Stimulated activated CD8-positive, alpha-beta memory T cell treated with anti-CD3 and anti-CD28 coated beads, Interleukin-7, amount 100 ng/mL, for 1 hour (primary cell): ENCODE measurements around the gene GSDME.

Experiments
- DNase-seq, 2 donors: peaks; one replicate each; pipeline ENCODE4 v3.0.0-alpha.2; 2020; ENCODE audit warnings: low read depth in 2 of 2

Gene GSDME

GRCh38 chr7:24769851-24770250 lies 12.6 kb upstream of the GSDME start:
- no peak for DNase-seq

DNA sequence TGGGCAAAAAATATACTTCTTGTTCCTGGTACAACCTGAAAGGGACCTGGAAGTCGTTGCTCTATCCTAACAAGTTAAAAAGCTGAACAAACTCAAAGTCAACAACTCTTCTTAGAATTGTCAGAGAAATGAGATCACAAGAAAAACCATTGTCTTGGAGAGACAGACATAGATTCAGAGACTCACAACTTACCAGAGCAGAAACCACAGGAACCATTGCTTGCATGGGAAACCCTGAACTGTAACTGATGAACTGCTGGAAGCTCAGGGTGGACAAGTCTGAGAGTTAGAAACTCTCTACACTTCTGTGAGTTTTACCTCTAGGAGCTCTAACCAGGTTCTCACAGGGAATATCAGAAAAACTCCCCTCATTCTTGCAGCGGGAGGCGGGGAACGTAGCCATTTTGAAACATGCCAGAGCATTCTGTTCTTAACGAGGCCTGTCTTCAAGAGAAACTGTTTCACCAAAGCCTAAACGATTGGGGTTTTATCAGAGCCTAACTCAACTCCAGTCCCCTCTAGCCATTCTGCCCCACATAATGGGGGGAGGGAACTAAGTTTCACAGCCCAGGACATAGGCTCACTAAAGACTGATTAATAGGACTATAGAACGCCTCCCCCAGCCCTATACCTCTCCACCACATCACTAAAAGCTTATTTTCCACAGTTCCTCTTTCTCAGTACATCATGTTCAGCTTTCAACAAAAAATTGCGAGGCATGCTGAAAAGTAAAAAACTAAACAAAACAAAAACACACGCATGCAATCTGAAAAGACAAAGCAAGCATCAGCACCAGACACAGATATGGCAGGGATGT lies 12.0 kb upstream of the GSDME start:
- DNase-seq, result no peak

DNA sequence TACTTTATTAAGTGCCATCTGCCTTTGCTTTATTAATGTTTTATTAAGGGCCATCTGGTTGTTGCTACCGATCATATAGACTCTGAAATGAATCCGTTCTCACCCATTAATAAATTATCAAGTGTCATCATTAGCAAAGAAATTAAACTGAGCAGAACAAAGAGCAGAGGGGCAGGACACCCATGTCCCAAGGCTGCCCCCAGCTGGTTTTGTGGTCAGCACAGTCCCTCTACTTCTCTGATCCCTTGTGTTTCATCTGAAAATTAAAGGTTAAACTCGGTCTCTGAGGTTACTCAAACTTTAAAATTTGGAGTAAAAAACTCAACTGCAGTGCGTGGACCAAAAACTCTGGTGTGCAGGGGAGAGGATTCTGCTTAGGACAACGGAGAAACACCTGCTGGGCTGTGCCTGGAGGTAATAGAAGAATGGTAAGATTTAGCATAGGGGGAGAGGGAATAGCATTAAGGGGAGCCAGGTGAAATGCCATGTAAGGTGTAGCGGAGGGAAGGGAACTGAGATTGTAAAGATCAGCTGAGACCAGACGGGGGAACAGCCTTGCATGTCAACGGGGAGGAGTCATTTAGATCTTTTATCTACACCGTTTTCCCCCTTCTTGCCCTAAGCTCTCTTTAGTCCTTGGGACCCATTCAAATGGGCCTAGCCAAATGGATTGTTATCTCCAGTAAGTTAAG lies 10.8 kb upstream of the GSDME start:
- no peak for DNase-seq

DNA sequence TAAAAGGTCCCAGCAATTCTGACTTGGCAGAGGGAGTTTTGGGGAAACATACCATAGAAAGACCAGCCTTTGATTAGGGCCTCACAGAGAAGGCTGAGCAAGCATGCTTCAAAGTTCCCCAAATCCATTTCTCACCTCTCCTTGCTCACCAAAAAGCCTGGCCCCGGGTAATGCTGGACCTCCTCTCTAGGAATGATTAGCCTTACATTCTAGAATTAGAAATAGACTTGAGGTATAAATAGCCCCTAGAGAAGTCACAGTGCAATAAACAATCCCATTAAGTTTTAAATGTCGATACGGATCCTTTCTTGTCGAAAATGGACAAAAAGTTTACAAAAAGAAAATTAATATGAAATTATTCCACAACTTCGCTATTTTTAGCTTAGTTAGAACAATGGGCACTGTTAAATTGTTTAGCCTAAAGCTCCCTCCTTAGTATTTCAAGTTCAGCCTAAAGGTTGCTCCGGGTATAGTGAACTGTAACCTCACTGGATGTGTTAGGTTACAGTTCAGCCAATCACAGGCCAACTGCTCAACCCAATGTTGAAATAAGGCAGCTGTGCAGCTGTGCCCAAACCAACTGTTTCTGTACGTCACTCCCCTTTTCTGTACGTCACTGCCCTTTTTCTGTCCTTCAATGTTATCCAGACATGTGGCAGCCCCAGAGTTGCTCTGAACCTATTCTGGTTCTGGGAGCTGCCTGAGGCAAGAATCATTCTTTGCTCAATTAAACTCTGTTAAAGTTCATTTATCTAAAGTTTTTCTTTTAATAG lies 7.9 kb upstream of the GSDME start:
- DNase-seq, result no peak

DNA sequence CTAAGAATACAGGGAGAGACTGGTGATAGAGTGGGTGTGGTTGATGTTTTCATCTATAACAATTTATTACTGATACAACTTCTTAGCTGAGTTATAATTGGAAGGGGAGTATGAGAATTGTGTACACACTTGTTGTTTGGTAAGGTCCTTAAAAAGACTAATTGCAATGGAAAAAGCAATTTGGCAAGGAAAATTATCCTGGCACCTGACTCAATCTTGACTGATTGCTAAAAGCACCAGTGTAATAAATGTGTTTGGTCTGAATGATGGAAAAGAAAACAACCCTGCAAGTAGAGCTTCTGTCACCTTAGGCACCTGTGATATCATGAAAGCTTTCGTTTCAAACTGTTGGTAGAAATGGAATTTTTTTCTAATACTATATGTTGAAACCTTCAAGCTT lies 6.7 kb upstream of the GSDME start:
- DNase-seq, result no peak

DNA sequence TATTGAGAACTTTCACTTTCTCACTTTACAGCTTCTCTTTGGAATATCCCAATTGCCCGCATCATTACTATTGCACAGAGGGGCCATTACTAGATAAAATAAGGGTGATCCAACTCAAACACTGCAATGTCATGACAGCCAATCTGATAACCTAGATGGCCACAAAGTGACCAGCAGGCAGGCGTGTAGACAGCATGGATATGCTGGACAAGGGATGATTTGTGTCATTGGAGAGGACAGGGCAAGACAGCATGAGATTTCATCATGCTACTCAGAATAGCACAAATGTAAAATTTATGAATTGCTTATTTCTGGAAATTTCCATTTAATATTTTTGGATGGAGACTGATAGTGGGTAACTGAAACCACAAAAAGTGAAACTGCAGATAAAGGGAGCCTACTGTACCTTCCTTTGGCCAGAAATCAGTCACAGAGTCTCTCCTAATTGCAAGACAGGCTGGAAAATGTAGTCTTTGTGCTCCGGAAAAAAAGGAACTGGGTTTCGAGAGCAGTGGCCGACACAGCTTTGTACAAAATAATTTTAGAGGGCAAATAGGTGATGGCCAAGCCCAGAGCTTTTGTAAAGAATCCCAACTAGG lies 6.1 kb upstream of the GSDME start:
- no peak for DNase-seq

DNA sequence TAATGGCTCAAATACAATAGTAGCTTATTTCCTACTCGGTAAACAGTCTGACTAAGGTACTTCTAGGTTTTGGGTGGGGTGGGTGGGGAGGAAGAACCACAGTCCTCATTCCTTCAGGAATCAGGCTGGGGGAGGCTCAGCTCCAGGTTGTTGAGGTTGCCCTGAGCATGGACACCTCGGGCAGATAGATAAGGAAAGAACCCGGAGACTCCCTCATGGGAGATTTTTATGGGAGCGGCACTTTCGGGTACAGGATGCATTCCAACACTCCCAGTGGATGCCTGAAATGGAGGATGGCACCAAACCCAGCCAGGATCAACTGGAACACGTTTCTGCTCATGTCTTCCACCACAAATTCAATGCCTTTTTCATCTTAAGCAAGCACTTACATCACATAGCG lies 5.5 kb upstream of the GSDME start:
- DNase-seq, result no peak

GRCh38 chr7:24760968-24761367 lies 3.7 kb upstream of the GSDME start:
- no peak for DNase-seq

GRCh38 chr7:24756545-24757352 lies 515 bp downstream of the GSDME start:
- DNase-seq, result no peak

DNA sequence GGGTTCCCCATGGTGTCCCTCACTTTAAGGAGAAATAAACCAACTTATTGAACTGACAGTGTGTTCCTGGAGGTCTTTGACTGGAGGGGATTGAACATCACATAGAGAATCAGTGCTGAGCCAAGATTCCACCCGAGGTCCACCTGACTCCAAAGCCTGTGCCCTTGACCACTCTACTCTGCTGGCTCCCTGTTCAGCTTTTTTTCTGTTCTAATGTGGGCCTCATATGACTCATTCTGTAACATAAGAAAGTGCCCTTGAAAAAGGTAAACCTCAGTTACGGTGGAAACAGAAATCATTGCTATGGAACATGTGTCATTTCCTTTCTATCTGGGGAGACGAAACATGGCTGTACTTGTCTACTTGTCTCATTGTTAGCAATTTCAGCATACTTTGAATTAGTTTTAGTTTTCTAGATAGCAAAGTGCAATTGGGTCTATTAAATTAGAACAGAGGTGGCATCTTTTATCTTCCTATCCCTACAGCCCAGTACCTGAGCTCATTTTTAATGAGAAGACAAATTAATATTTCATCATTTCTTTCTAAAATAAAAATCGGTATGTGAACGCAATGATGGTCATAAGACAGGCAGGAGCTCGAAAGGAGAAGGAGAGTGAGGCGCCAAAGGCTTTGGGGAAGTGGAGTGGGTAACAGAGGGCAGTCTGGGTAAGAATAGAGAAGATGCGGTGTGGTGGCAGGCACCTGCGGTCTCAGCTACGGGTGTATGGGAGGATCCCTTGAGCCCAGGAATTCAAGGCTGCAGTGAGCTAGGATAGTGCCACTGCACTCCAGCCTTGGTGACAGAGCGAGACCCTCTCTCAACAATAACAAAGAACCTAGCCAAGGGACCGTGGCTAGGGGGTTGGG lies 1.5 kb downstream of the GSDME start:
- DNase-seq, result no peak

DNA sequence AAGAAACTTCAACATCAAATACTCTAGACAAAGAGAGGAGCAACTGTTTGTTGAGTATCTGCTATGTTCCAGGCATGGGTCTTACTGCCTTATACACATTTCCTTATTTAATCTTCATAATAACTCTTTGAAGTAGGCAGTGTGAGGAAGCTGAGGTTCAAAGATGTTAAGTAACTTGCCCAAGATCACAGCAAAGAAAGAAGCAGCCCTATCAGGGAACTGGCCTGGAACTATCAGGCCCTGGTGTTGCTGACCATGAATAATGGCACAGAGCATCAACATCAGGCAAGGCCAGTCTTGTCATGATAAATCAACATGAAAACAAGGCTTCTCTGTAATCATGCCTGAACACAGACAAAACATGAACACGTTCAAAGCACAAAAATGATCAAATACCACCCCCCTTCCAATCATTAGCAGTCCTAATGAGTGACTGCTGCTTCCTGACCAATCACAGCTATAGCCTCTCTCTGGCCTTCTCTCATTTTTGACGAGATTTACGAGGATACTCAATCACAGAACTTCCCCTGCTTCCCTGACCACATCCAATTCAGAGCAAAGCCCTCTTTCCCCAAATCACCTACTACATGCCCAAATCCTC lies 2.3 kb downstream of the GSDME start:
- no peak for DNase-seq

- no peak for DNase-seq
Measured at GRCh38 chr7:24752073-24752800, 5.0 kb downstream of the GSDME start.

DNA sequence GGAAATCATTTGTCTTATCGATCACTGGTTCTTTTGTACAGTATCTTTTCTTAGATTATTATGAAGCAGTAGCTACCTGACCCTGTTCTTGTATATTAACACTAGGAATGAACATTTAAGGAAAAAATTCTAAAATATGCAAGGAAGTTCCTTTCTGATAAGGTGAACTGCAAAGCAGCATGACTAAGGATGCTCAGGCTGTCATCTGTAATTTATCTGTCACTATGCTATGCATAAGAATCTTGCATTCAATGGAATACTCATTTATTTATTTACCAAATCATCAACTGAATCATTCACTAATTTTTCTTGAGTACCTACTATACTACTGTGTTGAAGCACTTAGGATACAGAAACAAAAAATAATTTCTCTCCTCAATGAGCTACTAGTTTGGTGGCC lies 5.8 kb downstream of the GSDME start:
- no peak for DNase-seq

GRCh38 chr7:24750441-24751055 lies 6.7 kb downstream of the GSDME start:
- DNase-seq, result no peak

- no peak for DNase-seq
Measured at GRCh38 chr7:24748521-24748920, 8.7 kb downstream of the GSDME start.

- DNase-seq, result no peak
Measured at GRCh38 chr7:24745355-24745754, 11.9 kb downstream of the GSDME start.

DNA sequence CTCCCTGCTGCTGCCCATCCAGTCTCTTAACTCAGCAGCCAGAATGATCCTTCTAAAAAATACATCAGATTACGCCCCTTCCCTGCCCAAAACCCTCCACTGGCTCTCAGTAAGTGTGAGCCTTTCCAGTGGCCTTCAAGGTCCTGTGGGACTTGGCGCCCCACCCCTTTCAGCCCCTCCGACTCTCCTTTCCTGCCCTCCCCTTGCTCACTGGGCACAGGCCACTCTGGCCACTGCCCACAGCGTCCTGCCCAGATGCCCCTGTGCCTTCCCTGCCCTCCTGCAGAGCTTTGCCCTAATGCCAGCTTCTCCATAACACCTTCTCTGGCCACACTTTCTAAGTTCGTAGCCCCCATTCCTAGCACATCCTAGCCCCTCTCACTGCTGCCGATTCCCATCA lies 13.8 kb downstream of the GSDME start:
- DNase-seq, result no peak

DNA sequence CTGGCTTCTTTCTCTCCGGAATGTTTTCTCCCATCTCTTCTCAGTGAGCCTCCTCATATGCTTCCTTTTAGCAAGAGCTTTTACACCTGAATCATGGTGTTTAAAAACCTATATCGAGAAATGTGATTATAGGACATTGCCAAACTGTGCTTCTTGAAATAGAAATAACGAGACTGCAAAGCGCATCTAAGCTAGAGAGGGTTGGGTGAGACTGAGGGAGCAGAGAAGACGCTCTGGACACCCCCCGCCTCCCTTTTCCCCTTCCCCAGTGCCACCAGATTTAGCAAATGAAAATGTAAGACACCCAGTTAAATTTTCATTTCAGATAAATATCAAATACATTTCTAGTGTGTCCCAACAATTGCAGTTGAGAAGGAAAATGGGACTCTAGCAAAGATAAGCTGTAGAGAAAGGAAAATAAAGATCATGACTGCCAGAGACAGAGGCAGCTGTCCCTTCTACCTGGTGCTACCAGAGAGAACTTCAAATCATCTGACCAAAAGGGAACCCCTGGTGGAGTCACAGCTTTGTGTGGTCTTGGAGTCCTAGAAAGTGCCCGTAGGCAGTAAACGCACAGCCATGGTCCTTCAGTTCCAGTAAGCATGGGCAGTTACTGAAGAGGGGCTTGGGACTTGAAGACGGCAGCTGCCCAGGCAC lies 14.6 kb downstream of the GSDME start:
- no peak for DNase-seq
